GM12873 (cell line): ENCODE measurements around the gene ARHGEF10L.

ENCODE experiments used
- CTCF ChIP-seq: IDR thresholded peaks from 2 replicates; pipeline ENCODE4 v1.5.1; 2012; ENCODE audit warnings: low read depth, mild to moderate bottlenecking, moderate library complexity, low read length, control low read depth; ENCODE audit not compliant: insufficient read depth; ENCODE audit errors: missing control alignments

The ARHGEF10L gene

GRCh38 chr1:17569200-17570139 is 30.0 kb downstream of the ARHGEF10L start:
- no peak for TF ChIP-seq CTCF

- TF ChIP-seq CTCF = no peak
Measured at GRCh38 chr1:17570228-17570627, 30.7 kb downstream of the ARHGEF10L start.

- peak; percentile 66 for TF ChIP-seq CTCF
Measured at GRCh38 chr1:17572264-17572985, 32.9 kb downstream of the ARHGEF10L start.

- TF ChIP-seq CTCF = no peak
Measured at GRCh38 chr1:17573518-17574041, 34.1 kb downstream of the ARHGEF10L start.

- TF ChIP-seq CTCF = peak; percentile 21
Measured at GRCh38 chr1:17574516-17574915, 35.0 kb downstream of the ARHGEF10L start.

- TF ChIP-seq CTCF = no peak
Measured at GRCh38 chr1:17575797-17576518, 36.5 kb downstream of the ARHGEF10L start.
